Prostate gland (tissue), 2 donors: ENCODE results near the gene NGFR.

ENCODE experiments used
- CTCF ChIP-seq, 4 experiments: fragments of 200-600 bp in 2 of 4; fragments of 450-650 bp in 2 of 4; sonication (generic) in 2 of 4; IDR thresholded peaks; 1 replicate in 3 of 4; 2 replicates in 1 of 4; pipeline ENCODE4 v1.5.1; 2016 to 2019; ENCODE audit warnings: antibody characterized with exemption in 4 of 4, mild to moderate bottlenecking in 2 of 4, moderate library complexity in 2 of 4
- POLR2A ChIP-seq: fragments of 450-650 bp; IDR thresholded peaks from one replicate; pipeline ENCODE4 v1.6.1; 2016; ENCODE audit warnings: antibody characterized with exemption, mild to moderate bottlenecking
- POLR2AphosphoS5 ChIP-seq: sonication (generic); formaldehyde crosslinking; IDR thresholded peaks from one replicate; pipeline ENCODE4 v1.6.1; 2017; ENCODE audit warnings: antibody characterized with exemption

GRCh38 chr17:49512296-49513043 lies 17.4 kb downstream of the NGFR start:
- no peak for TF ChIP-seq CTCF (IDR thresholded peaks at IDR 0.05)
- no peak for TF ChIP-seq POLR2AphosphoS5
- TF ChIP-seq POLR2A: no peak
